K562 (cell line): ENCODE data around the gene CRIP1. TPM values are rescaled to one million over a fixed set of nuclear protein-coding genes. Genes with fewer than 3 reads are reported as not detected.

Source experiments
- CTCF ChIP-seq, 3 experiments: IDR thresholded peaks in 2 of 3; conservative IDR thresholded peaks in 1 of 3; 2 replicates each; pipeline ENCODE4 v1.5.1; 2011 to 2012; ENCODE audit warnings: low read length in 3 of 3, mild to moderate bottlenecking in 3 of 3, control low read depth in 2 of 3, improper control_type of control experiment in 1 of 3, inconsistent platforms in 1 of 3, low read depth in 1 of 3, mixed read lengths in 1 of 3, moderate library complexity in 1 of 3; ENCODE audit not compliant: insufficient read depth in 2 of 3
- FOXM1 ChIP-seq, 2 experiments: fragments of 450-650 bp in 1 of 2; sonication (generic) in 1 of 2; formaldehyde crosslinking in 1 of 2; IDR thresholded peaks; 2 replicates each; pipeline versions ENCODE4 v1.6.1 to v1.9.0; 2017 to 2022; ENCODE audit warnings: low read depth in 2 of 2, mild to moderate bottlenecking in 2 of 2, missing genetic modification reagents in 1 of 2, moderate library complexity in 1 of 2
- GABPA ChIP-seq: fragments of 200-800 bp; sonication (Bioruptor generic); conservative IDR thresholded peaks from 2 replicates; pipeline ENCODE4 v1.6.1; 2016; ENCODE audit warnings: low read depth, missing genetic modification characterization, missing compliant biosample characterization
- HDGF ChIP-seq: fragments of 450-650 bp; IDR thresholded peaks from 2 replicates; pipeline ENCODE4 v1.6.1; 2016
- HNRNPL ChIP-seq: fragments of 200-400 bp; formaldehyde crosslinking; IDR thresholded peaks from 2 replicates; pipeline ENCODE4 v1.6.1; 2017; ENCODE audit warnings: low read depth, mild to moderate bottlenecking, low read length
- MGA ChIP-seq: fragments of 450-650 bp; IDR thresholded peaks from 2 replicates; pipeline ENCODE4 v1.6.1; 2016; ENCODE audit warnings: mild to moderate bottlenecking, moderate library complexity
- TFAP4 ChIP-seq: sonication (generic); formaldehyde crosslinking; IDR thresholded peaks from 2 replicates; pipeline ENCODE4 v1.8.0; 2022; ENCODE audit warnings: missing genetic modification reagents, mild to moderate bottlenecking, moderate library complexity, borderline replicate concordance
- VEZF1 ChIP-seq: fragments of 200-800 bp; sonication (Bioruptor generic); IDR thresholded peaks from 2 replicates; pipeline ENCODE4 v1.6.1; 2017; ENCODE audit warnings: missing genetic modification characterization, missing compliant biosample characterization
- polyA plus RNA-seq, 8 experiments: library from polyadenylated mRNA; depleted of rRNA in 4 of 8; stranded (reverse) in 5 of 8; unstranded in 3 of 8; fragments of >200 nt; fragmentation: Nextera tagmentation in 2 of 8; fragmentation: Illumina TruSeq in 1 of 8; extraction: Ambion mirVana in 2 of 8; extraction: Trizol in 1 of 8; gene quantifications; 2 replicates each; pipeline versions ENCODE4 v1.2.1 to v1.2.3, GENCODE V29; 2011 to 2014; ENCODE audit warnings: inconsistent platforms in 1 of 8, missing spikeins in 1 of 8
- total RNA-seq, 7 experiments: library from RNA; depleted of rRNA in 6 of 7; stranded (reverse); fragments of >200 nt in 6 of 7; fragmentation: Illumina TruSeq in 2 of 7; extraction: Trizol in 2 of 7; gene quantifications; 2 replicates each; pipeline versions ENCODE4 v1.2.1 to v1.2.3, GENCODE V29; 2011 to 2021; ENCODE audit warnings: low replicate concordance in 1 of 7

CRIP1 gene
- total and polyA plus RNA-seq, 9 of the 15 experiments (the other 6 are each of a cell fraction or from before 2014, with no cell fraction given) = 0.11 to 0.58 (median 0.14) TPM; not detected in 6

- no peak for TF ChIP-seq MGA
- TF ChIP-seq VEZF1 (CRISPR knock-in tag) = peak; percentile 44; the same call in 1 of the 2 replicates
- TF ChIP-seq HNRNPL = no peak
- no peak for TF ChIP-seq FOXM1 (IDR thresholded peaks at IDR 0.05; ENCODE audit: low read depth)
- TF ChIP-seq FOXM1 (CRISPR knock-in tag; IDR thresholded peaks at IDR 0.05; ENCODE audit: low read depth) = no peak
- no peak for TF ChIP-seq GABPA
- TF ChIP-seq TFAP4 (CRISPR knock-in tag) = peak; percentile 53; the same call in 1 of the 2 replicates
- TF ChIP-seq HDGF = no peak
- peak; percentile 65 to 83 (median 74) for TF ChIP-seq CTCF (IDR thresholded peaks at IDR 0.05 in 2 of 3, conservative IDR thresholded peaks at IDR 0.05 in 1 of 3; ENCODE audit: insufficient read depth in 2 of 3, low read depth in 1 of 3, low read length in 3 of 3)
Measured at GRCh38 chr14:105485739-105486162, 935 bp upstream of the CRIP1 start (continued).
